ENCODE measurements around the gene MRPS31. TPM values are rescaled to one million over a fixed set of nuclear protein-coding genes. Genes with fewer than 3 reads are reported as not detected.
"Not testable (repeated sequence)": the region's sequence is repeated elsewhere in the genome, so short reads cannot be mapped to it uniquely, and the experiment has no call there.

MRPS31 gene
- total and polyA plus RNA-seq, 10 of the 15 experiments (the other 5 are each of a cell fraction or from before 2014, with no cell fraction given) = 20.3 to 60.9 (median 43.1) TPM

DNA sequence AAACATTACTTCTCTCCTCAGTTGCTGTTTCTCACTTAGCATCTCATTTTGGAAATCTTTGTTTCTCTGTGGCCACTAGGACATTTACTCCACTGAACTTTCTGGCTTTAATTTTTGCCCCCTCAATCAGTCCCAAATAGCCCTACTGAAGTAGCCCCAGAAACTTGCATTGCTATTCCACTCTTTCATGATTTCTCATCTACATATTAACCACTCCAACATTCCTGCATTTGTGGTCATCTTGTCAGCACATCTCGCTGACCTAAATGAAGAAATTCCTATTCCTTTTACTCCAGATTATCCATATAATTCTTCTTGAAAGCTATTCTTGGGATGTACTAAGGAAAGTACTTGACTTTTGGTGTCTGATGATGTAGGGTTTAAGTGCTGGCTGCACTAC, 56.6 kb downstream of the MRPS31 start:
- in situ Hi-C loops (cut with MboI); CTCF ChIA-PET; FAIRE-seq; H3K4me3 ChIP-seq; H3K36me3 ChIP-seq (ENCODE audit: control insufficient read depth in 2 of 2, insufficient read depth in 2 of 2, low read length in 1 of 2); BruUV-seq (replicated peaks); H4K20me1 ChIP-seq (ENCODE audit: control insufficient read depth, insufficient read depth); H3K9ac ChIP-seq (ENCODE audit: control insufficient read depth, insufficient read depth, low read length); intact Hi-C loops (cut with micrococcal nuclease; ENCODE audit: unreplicated experiment); SMC1A ChIA-PET (ENCODE audit: uncharacterized antibody, unreplicated experiment); H3K4me2 ChIP-seq (ENCODE audit: control insufficient read depth, insufficient read depth); ATAC-seq; RAD21 ChIA-PET (ENCODE audit: unreplicated experiment); H3K27me3 ChIP-seq (replicated peaks in 1 of 2; ENCODE audit: control insufficient read depth in 2 of 2, insufficient read depth in 2 of 2, low read length in 1 of 2); H3K27ac ChIP-seq (ENCODE audit: control insufficient read depth, insufficient read depth); DNase-seq (ENCODE audit: low read depth, low spot score); H3K79me2 ChIP-seq (ENCODE audit: control insufficient read depth, insufficient read depth, low read length); POLR2A ChIA-PET; H3K4me1 ChIP-seq (ENCODE audit: control insufficient read depth, insufficient read depth, low read length); H3K9me3 ChIP-seq (replicated peaks; ENCODE audit: control insufficient read depth, insufficient read depth, low read length); H2AFZ ChIP-seq (ENCODE audit: control insufficient read depth, low read depth, low read length): not testable (repeated sequence)
- no CpG with 5 or more reads among the region's 1 CpG for WGBS (ENCODE audit: insufficient coverage, insufficient replicate concordance, low lambda C conversion rate, missing lambda C conversion rate)

DNA sequence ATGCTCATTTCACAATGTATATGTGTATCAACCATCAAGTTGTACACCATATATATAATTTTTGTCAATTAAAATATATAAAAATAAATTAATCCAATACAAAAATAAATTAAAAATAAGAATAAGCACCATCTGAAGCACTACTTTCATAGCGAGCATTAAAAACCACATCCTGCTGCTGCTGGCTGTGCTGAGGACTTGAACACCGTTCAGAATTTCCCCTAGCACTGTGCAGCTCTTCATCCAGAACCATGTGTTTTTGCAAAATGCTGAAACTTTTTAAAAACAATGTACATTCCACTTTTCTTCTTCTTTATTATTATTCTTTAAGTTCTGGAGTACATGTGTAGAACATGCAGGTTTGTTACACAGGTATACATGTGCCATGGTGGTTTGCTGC, 64.6 kb downstream of the MRPS31 start:
- in situ Hi-C loops (cut with MboI) = no loop called here
- H3K27ac ChIP-seq (ENCODE audit: control insufficient read depth, insufficient read depth) = no peak overlapping the region
- FAIRE-seq (no peak), ATAC-seq (peak; percentile 50; the same call in 2 of the 3 replicates), DNase-seq (ENCODE audit: low read depth, low spot score) (no peak)
- no peaks in the 10 kb centered on the region for H4K20me1 ChIP-seq (ENCODE audit: control insufficient read depth, insufficient read depth)
- SMC1A ChIA-PET (ENCODE audit: uncharacterized antibody, unreplicated experiment) = no interaction called here
- WGBS (ENCODE audit: insufficient coverage, insufficient replicate concordance, low lambda C conversion rate, missing lambda C conversion rate) = 0% methylated on average over 2 of the region's 2 CpGs
- H3K4me2 ChIP-seq (ENCODE audit: control insufficient read depth, insufficient read depth) = no peak overlapping the region
- RAD21 ChIA-PET (ENCODE audit: unreplicated experiment) = no interaction called here
- no peaks in the 10 kb centered on the region for H3K27me3 ChIP-seq (replicated peaks in 1 of 2; ENCODE audit: control insufficient read depth in 2 of 2, insufficient read depth in 2 of 2, low read length in 1 of 2)
- H2AFZ ChIP-seq (ENCODE audit: control insufficient read depth, low read depth, low read length) = no peak overlapping the region
- no peaks in the 10 kb centered on the region for H3K4me1 ChIP-seq (ENCODE audit: control insufficient read depth, insufficient read depth, low read length)
- H3K36me3 ChIP-seq (ENCODE audit: control insufficient read depth in 2 of 2, insufficient read depth in 2 of 2, low read length in 1 of 2) = no peaks in the 10 kb centered on the region
- intact Hi-C loops (cut with micrococcal nuclease; ENCODE audit: unreplicated experiment) = no loop called here
- POLR2A ChIA-PET = no interaction called here
- CTCF ChIA-PET = no interaction called here
- H3K4me3 ChIP-seq = no peak overlapping the region
- no peak overlapping the region for H3K9ac ChIP-seq (ENCODE audit: control insufficient read depth, insufficient read depth, low read length)
- no TSS peak for BruUV-seq (replicated peaks)
- H3K79me2 ChIP-seq (ENCODE audit: control insufficient read depth, insufficient read depth, low read length) = no peaks in the 10 kb centered on the region
- TF ChIP-seq RUNX3 (IDR thresholded peaks at IDR 0.05; ENCODE audit: low read length) = peak; percentile 20; the same call in 1 of the 2 replicates
- TF ChIP-seq EZH2 (IDR thresholded peaks at IDR 0.05; ENCODE audit: borderline replicate concordance, control insufficient read depth, low read depth, low read length) = no peak
- TF ChIP-seq TARDBP (IDR thresholded peaks at IDR 0.05; ENCODE audit: borderline replicate concordance) = no peak
- H3K9me3 ChIP-seq (replicated peaks; ENCODE audit: control insufficient read depth, insufficient read depth, low read length) = no peaks in the 10 kb centered on the region
